ENCODE data around the gene ANKDD1B. TPM values are rescaled to one million over a fixed set of nuclear protein-coding genes. Genes with fewer than 3 reads are reported as not detected.

ANKDD1B gene
- 0.33 and 1.2 TPM in 2 replicates for total RNA-seq

GRCh38 chr5:75611311-75612225 is at the start of gene ANKDD1B:
Gene ANKDD1B, plus strand, starts transcription at chr5:75611453. Its CDS starts 182 bp downstream, at chr5:75611635.

GRCh38 chr5:75717082-75717922 is 106.0 kb downstream of the ANKDD1B start, which contains the start of gene POC5:
Gene POC5, minus strand, starts transcription at chr5:75717437. Its CDS starts 4,500 bp downstream, at chr5:75712937.

Small RNAs within 50 kb of the gene (small RNA-seq; reads per million reads assigned to genes)
- not detected for gene RNU6-680P

Other genes starting within 250 kb of the ANKDD1B start
- 16.2 and 23.2 TPM in 2 replicates for gene CERT1, start 99.8 kb upstream of the ANKDD1B start, total RNA-seq
- gene POLK, start 99.6 kb upstream of the ANKDD1B start, total RNA-seq = 23.7 and 25.9 TPM in 2 replicates
- 5.9 and 6.6 TPM in 2 replicates for gene POC5, start 106.0 kb downstream of the ANKDD1B start, total RNA-seq